Uterus (tissue), 4 donors: ENCODE measurements around the gene SMARCAL1. TPM values are rescaled to one million over a fixed set of nuclear protein-coding genes. Genes with fewer than 3 reads are reported as not detected.

Source experiments
- DNase-seq, 2 donors: peaks; one replicate each; pipeline ENCODE4 v3.0.0-alpha.2; 2019 to 2020
- H3K27ac ChIP-seq, 2 donors: fragments of 200-600 bp; sonication (generic); 1 replicate in 1 of 2; 2 replicates in 1 of 2; pipeline ENCODE4 v1.5.1; 2016 to 2018
- H3K27me3 ChIP-seq, 2 donors: fragments of 200-600 bp; sonication (generic); one replicate each; pipeline ENCODE4 v1.5.1; 2018 to 2019; ENCODE audit warnings: control low read depth in 1 of 2
- H3K36me3 ChIP-seq, 2 donors: fragments of 200-600 bp; sonication (generic); one replicate each; pipeline ENCODE4 v1.5.1; 2019; ENCODE audit warnings: control low read depth in 1 of 2
- H3K4me1 ChIP-seq, 2 donors: fragments of 200-600 bp; sonication (generic); one replicate each; pipeline ENCODE4 v1.5.1; 2018 to 2019; ENCODE audit warnings: control low read depth in 1 of 2
- H3K4me3 ChIP-seq, 2 donors: fragments of 200-600 bp; sonication (generic); 1 replicate in 1 of 2; 2 replicates in 1 of 2; pipeline ENCODE4 v1.5.1; 2018 to 2019; ENCODE audit warnings: mild to moderate bottlenecking in 1 of 2
- H3K9me3 ChIP-seq, 2 donors: fragments of 200-600 bp; sonication (generic); one replicate each; pipeline ENCODE4 v1.5.1; 2019; ENCODE audit warnings: control low read depth in 1 of 2
- POLR2A ChIP-seq, 2 donors: fragments of 450-650 bp; IDR thresholded peaks; one replicate each; pipeline ENCODE4 v1.6.1; 2016; ENCODE audit warnings: antibody characterized with exemption in 2 of 2, mild to moderate bottlenecking in 1 of 2, moderate library complexity in 1 of 2
- intact Hi-C: fragments of 100-400 bp; cut with DNase I; formaldehyde crosslinking; loops from one replicate; pipeline ENCODE4 v1.15.1; 2023; ENCODE audit warnings: low total_unique reads
- total RNA-seq, 4 donors: library from RNA; depleted of rRNA in 3 of 4; stranded (reverse); fragments of >200 nt in 3 of 4; gene quantifications; one replicate each; pipeline versions ENCODE4 v1.1.0 to v1.2.4, GENCODE V29; 2014 to 2023
- TF ChIP-seq, protein P1 (sequence below), 4 experiments: fragments of 200-600 bp in 2 of 4; fragments of 450-650 bp in 2 of 4; sonication (generic) in 2 of 4; IDR thresholded peaks; one replicate each; pipeline ENCODE4 v1.5.1; 2016 to 2019; ENCODE audit warnings: antibody characterized with exemption in 4 of 4, mild to moderate bottlenecking in 2 of 4, moderate library complexity in 1 of 4
- donor health status: DM: yes; HTN: yes; CAD: no.

Gene SMARCAL1
- total RNA-seq, 4 donors from 2014 or later: 8.5 to 25.1 (median 15.5) TPM

GRCh38 chr2:216441308-216442010 lies 29.2 kb downstream of the SMARCAL1 start:
- Histone ChIP-seq H3K4me1 (no peaks in the 10 kb centered on the region), H3K27me3 (no peaks in the 10 kb centered on the region), H3K9me3 (no peaks in the 10 kb centered on the region), H3K27ac (no peak overlapping the region), H3K4me3 (no peak overlapping the region), H3K36me3 (no peaks in the 10 kb centered on the region)
- no peak for DNase-seq
- intact Hi-C loops: no loop called here
- TF ChIP-seq, protein P1, sequence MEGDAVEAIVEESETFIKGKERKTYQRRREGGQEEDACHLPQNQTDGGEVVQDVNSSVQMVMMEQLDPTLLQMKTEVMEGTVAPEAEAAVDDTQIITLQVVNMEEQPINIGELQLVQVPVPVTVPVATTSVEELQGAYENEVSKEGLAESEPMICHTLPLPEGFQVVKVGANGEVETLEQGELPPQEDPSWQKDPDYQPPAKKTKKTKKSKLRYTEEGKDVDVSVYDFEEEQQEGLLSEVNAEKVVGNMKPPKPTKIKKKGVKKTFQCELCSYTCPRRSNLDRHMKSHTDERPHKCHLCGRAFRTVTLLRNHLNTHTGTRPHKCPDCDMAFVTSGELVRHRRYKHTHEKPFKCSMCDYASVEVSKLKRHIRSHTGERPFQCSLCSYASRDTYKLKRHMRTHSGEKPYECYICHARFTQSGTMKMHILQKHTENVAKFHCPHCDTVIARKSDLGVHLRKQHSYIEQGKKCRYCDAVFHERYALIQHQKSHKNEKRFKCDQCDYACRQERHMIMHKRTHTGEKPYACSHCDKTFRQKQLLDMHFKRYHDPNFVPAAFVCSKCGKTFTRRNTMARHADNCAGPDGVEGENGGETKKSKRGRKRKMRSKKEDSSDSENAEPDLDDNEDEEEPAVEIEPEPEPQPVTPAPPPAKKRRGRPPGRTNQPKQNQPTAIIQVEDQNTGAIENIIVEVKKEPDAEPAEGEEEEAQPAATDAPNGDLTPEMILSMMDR (IDR thresholded peaks at IDR 0.05): no peak
- TF ChIP-seq POLR2A (IDR thresholded peaks at IDR 0.05): no peak

- Histone ChIP-seq H3K9me3 (no peaks in the 10 kb centered on the region), H3K4me1 (no peaks in the 10 kb centered on the region), H3K27ac (no peak overlapping the region), H3K36me3 (no peaks in the 10 kb centered on the region), H3K27me3 (no peaks in the 10 kb centered on the region), H3K4me3 (no peak overlapping the region)
- intact Hi-C loops: no loop called here
- no peak for TF ChIP-seq POLR2A (IDR thresholded peaks at IDR 0.05)
- TF ChIP-seq, protein P1 (IDR thresholded peaks at IDR 0.05): no peak
- no peak for DNase-seq
These were observed 33.2 kb downstream of the SMARCAL1 start for GRCh38 chr2:216445501-216445900.

DNA sequence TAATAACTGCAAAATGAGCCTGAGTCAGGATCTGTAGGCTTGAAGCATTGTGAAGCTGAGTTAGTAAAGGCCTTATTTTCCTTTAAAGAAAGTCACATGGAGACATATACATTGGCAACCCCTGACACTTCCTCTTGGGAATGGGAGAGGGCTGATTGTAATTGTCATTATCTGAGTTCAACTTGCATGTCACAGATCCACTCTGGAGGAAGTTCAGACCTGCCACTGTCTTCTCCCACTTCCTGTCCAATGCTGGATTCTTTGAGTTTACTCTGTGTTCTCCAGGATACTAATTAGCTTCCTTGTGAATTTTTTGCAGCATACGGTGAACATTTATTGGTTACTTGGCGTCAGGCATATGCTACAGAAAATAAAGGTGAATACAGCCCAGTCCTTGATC lies 34.1 kb downstream of the SMARCAL1 start:
- intact Hi-C loops: no loop called here
- H3K36me3 ChIP-seq: no peaks in the 10 kb centered on the region
- no peak for TF ChIP-seq POLR2A (IDR thresholded peaks at IDR 0.05)
- TF ChIP-seq, protein P1 (IDR thresholded peaks at IDR 0.05): no peak

DNA sequence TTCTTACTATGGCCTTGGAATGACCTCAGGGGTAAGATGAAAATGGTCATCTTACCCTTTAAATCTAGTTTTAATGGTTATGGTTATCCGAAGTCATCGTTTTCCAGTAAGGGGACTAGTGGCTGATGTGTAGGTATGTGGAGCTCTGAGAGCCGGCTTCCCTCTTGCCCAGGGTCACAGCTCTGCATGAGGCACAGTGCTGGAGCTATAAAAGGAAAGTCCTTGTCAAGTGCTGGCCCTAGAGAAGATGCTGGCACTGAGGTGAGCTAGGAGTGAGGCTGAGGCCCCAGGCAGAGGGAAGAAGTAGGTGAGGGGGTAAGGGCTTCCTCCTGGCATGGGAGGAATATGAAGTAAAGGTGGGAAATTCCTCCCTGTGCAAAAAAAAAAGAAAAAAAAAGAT lies 35.0 kb downstream of the SMARCAL1 start:
- H3K4me1 ChIP-seq: no peaks in the 10 kb centered on the region
- H3K27me3 ChIP-seq: no peaks in the 10 kb centered on the region
- intact Hi-C loops: no loop called here
- H3K27ac ChIP-seq: no peak overlapping the region
- TF ChIP-seq, protein P1 (IDR thresholded peaks at IDR 0.05): no peak
- TF ChIP-seq POLR2A (IDR thresholded peaks at IDR 0.05): no peak
- no peaks in the 10 kb centered on the region for H3K36me3 ChIP-seq
- H3K9me3 ChIP-seq: no peaks in the 10 kb centered on the region
- H3K4me3 ChIP-seq: no peak overlapping the region
- DNase-seq: no peak

More for the DNA sequence above, 34.1 kb downstream of the SMARCAL1 start:
- no peak overlapping the region for H3K27ac ChIP-seq
- H3K27me3 ChIP-seq: no peaks in the 10 kb centered on the region
- no peaks in the 10 kb centered on the region for H3K4me1 ChIP-seq
- no peak overlapping the region for H3K4me3 ChIP-seq
- DNase-seq: no peak
- H3K9me3 ChIP-seq: no peaks in the 10 kb centered on the region

GRCh38 chr2:216448829-216449228 lies 36.5 kb downstream of the SMARCAL1 start:
- Histone ChIP-seq H3K4me1 (no peaks in the 10 kb centered on the region), H3K9me3 (no peaks in the 10 kb centered on the region), H3K27ac (no peak overlapping the region), H3K4me3 (no peak overlapping the region), H3K27me3 (no peaks in the 10 kb centered on the region), H3K36me3 (no peaks in the 10 kb centered on the region)
- DNase-seq: no peak
- no peak for TF ChIP-seq POLR2A (IDR thresholded peaks at IDR 0.05)
- TF ChIP-seq, protein P1 (IDR thresholded peaks at IDR 0.05): no peak
- intact Hi-C loops: no loop called here
